WTC11 (cell line): Measurements from ENCODE around the gene PHACTR3. TPM values are rescaled to one million over a fixed set of nuclear protein-coding genes. Genes with fewer than 3 reads are reported as not detected.
"Not testable (repeated sequence)": the region's sequence is repeated elsewhere in the genome, so short reads cannot be mapped to it uniquely, and the experiment has no call there.

Source experiments
- ATAC-seq: fragments of 200-7000 bp; cut with Tn5 transposase; 2 replicates; pipeline ENCODE4 v1.10.0; 2021; ENCODE audit warnings: mild to moderate bottlenecking, moderate library complexity
- Bru-seq: library from RNA; stranded (reverse); fragments of 400-500 nt; gene quantifications from one replicate; lab custom pipeline; 2021; lab: Mats Ljungman, UMichigan
- CTCF ChIA-PET: fragments of 300-600 bp; sonication (Branson Sonifier 250); formaldehyde crosslinking; loops from one replicate; lab custom pipeline; 2021; ENCODE audit warnings: antibody characterized with exemption; lab: Charles Lee
- POLR2A ChIA-PET: fragments of 350-600 bp; sonication (Branson Sonifier 250); formaldehyde crosslinking; loops from one replicate; lab custom pipeline; 2021; ENCODE audit warnings: antibody characterized with exemption; lab: Charles Lee
- DNase-seq: peaks from one replicate; pipeline ENCODE4 v3.0.0; 2021; ENCODE audit warnings: low spot score
- H3K27ac Mint-ChIP-seq: 2 replicates; pipeline ENCODE4 v1.8.0; 2021; ENCODE audit warnings: mixed read lengths
- H3K27me3 Mint-ChIP-seq: 2 replicates; pipeline ENCODE4 v1.8.0; 2021; ENCODE audit warnings: low read depth, mild to moderate bottlenecking, moderate library complexity, mixed read lengths
- H3K36me3 Mint-ChIP-seq: 2 replicates; pipeline ENCODE4 v1.8.0; 2021; ENCODE audit warnings: mixed read lengths
- H3K4me1 Mint-ChIP-seq: 2 replicates; pipeline ENCODE4 v1.8.0; 2022; ENCODE audit warnings: mixed read lengths
- H3K4me3 Mint-ChIP-seq: 2 replicates; pipeline ENCODE4 v1.8.0; 2021; ENCODE audit warnings: mild to moderate bottlenecking, moderate library complexity, mixed read lengths
- H3K9me3 Mint-ChIP-seq: 2 replicates; pipeline ENCODE4 v1.8.0; 2021; ENCODE audit warnings: mixed read lengths
- ATF1 ChIP-seq: sonication (generic); formaldehyde crosslinking; IDR thresholded peaks from 2 replicates; pipeline ENCODE4 v1.8.1; 2023; ENCODE audit warnings: mild to moderate bottlenecking, moderate library complexity, missing genetic modification reagents
- ATF2 ChIP-seq: sonication (generic); formaldehyde crosslinking; IDR thresholded peaks from 2 replicates; pipeline ENCODE4 v1.8.1; 2022; ENCODE audit warnings: low read depth, missing genetic modification reagents, borderline replicate concordance
- ATF6 ChIP-seq: sonication (generic); formaldehyde crosslinking; IDR thresholded peaks from 2 replicates; pipeline ENCODE4 v1.8.1; 2023; ENCODE audit warnings: mild to moderate bottlenecking, missing genetic modification reagents
- CBFB ChIP-seq: sonication (generic); formaldehyde crosslinking; IDR thresholded peaks from 2 replicates; pipeline ENCODE4 v1.8.1; 2022; ENCODE audit warnings: mild to moderate bottlenecking, low read depth, missing genetic modification reagents
- FOXK1 ChIP-seq: sonication (generic); formaldehyde crosslinking; IDR thresholded peaks from 2 replicates; pipeline ENCODE4 v1.8.0; 2022; ENCODE audit warnings: mild to moderate bottlenecking, moderate library complexity, missing genetic modification reagents
- GTF2I ChIP-seq: fragments of 250-450 bp; sonication (Bioruptor Pico); conservative IDR thresholded peaks from 2 replicates; pipeline ENCODE4 v1.4.0; 2021; ENCODE audit warnings: mild to moderate bottlenecking
- MAX ChIP-seq: sonication (generic); formaldehyde crosslinking; IDR thresholded peaks from 2 replicates; pipeline ENCODE4 v1.8.0; 2022; ENCODE audit warnings: mild to moderate bottlenecking, missing genetic modification reagents
- RELA ChIP-seq: sonication (generic); formaldehyde crosslinking; IDR thresholded peaks from 2 replicates; pipeline ENCODE4 v1.8.1; 2022; ENCODE audit warnings: missing genetic modification reagents, mild to moderate bottlenecking, borderline replicate concordance
- TEAD1 ChIP-seq: sonication (generic); formaldehyde crosslinking; IDR thresholded peaks from 2 replicates; pipeline ENCODE4 v1.8.0; 2022; ENCODE audit warnings: mild to moderate bottlenecking, missing genetic modification reagents
- USF2 ChIP-seq: sonication (generic); formaldehyde crosslinking; IDR thresholded peaks from 2 replicates; pipeline ENCODE4 v1.8.1; 2023; ENCODE audit warnings: mild to moderate bottlenecking, missing genetic modification reagents, moderate library complexity
- ZMAT4 ChIP-seq: fragments of 250-450 bp; sonication (Bioruptor Pico); IDR thresholded peaks from 2 replicates; pipeline ENCODE4 v1.9.0; 2021; ENCODE audit warnings: mild to moderate bottlenecking
- ZNF121 ChIP-seq: sonication (generic); formaldehyde crosslinking; IDR thresholded peaks from 2 replicates; pipeline ENCODE4 v1.8.0; 2023; ENCODE audit warnings: missing genetic modification reagents
- ZNF138 ChIP-seq: sonication (generic); formaldehyde crosslinking; conservative IDR thresholded peaks from 2 replicates; pipeline ENCODE4 v1.8.1; 2022; ENCODE audit warnings: mild to moderate bottlenecking, moderate library complexity, missing genetic modification reagents
- ZNF219 ChIP-seq: sonication (generic); formaldehyde crosslinking; IDR thresholded peaks from 2 replicates; pipeline ENCODE4 v1.8.0; 2023; ENCODE audit warnings: missing genetic modification reagents, mild to moderate bottlenecking, borderline replicate concordance
- ZNF232 ChIP-seq: sonication (generic); formaldehyde crosslinking; IDR thresholded peaks from 2 replicates; pipeline ENCODE4 v1.8.0; 2022; ENCODE audit warnings: mild to moderate bottlenecking, missing genetic modification reagents
- ZNF425 ChIP-seq: fragments of 250-450 bp; sonication (Bioruptor Pico); conservative IDR thresholded peaks from 2 replicates; pipeline ENCODE4 v1.9.0; 2021; ENCODE audit warnings: mild to moderate bottlenecking
- long read RNA-seq, 3 experiments: library from RNA in 1 of 3; library from capped mRNA in 1 of 3; library from polyadenylated mRNA in 1 of 3; unstranded in 2 of 3; stranded (forward) in 1 of 3; transcript quantifications; one replicate each; pipeline ENCODE4 v2.0.0, GENCODE V29; 2021
- total RNA-seq: library from RNA; stranded (reverse); gene quantifications from 3 replicates; pipeline ENCODE4 v1.2.3, GENCODE V29; 2021

The PHACTR3 gene
- total RNA-seq (0.23 to 0.30 TPM (median 0.28 TPM) in 3 replicates), Bru-seq, nascent RNA (percentile 13 among the genes with signal in this experiment)
- long read RNA-seq, experiment 1, partial matches to known transcripts: 0 of 2 reads
- long read RNA-seq, experiment 1, other reads (novel, unspliced or antisense): 1 of 2 reads
- long read RNA-seq, experiment 2: 0 reads
- long read RNA-seq, experiment 3: 0 reads

GRCh38 chr20:59603781-59604541, at the start of gene PHACTR3:
Gene PHACTR3, plus strand, starts transcription at chr20:59604540. Its CDS starts 475 bp downstream, at chr20:59605015.
- Mint-ChIP-seq H3K9me3 (no peaks in the 10 kb centered on the region), H3K27ac (no peak within 1 kb of the TSS), H3K4me3 (peak within 1 kb of the TSS; percentile 55), H3K27me3 (peaks cover 97% of the 10 kb centered on the region), H3K4me1 (no peaks in the 10 kb centered on the region), H3K36me3 (no peaks in the 10 kb centered on the region)
- CTCF ChIA-PET: interaction anchor here (0.6 to 2.0 kb wide), 8 partner anchors 32 to 532 kb away, joined by 3 to 5 read pairs (median 4); no protein-coding TSS in a partner anchor
- TF ChIP-seq ZNF232 (CRISPR knock-in tag) (no peak), ZNF121 (CRISPR knock-in tag) (peak; percentile 15; the same call in 1 of the 2 replicates)
- POLR2A ChIA-PET: interaction anchor here (0.6 kb wide), 2 partner anchors 18 to 28 kb away, joined by 3 to 4 read pairs; no protein-coding TSS in a partner anchor
- ATAC-seq (peak; percentile 45), DNase-seq (peak; percentile 53)

GRCh38 chr20:59557733-59558529, 46.4 kb upstream of the PHACTR3 start:
- H3K36me3 Mint-ChIP-seq, ATAC-seq, CTCF ChIA-PET, DNase-seq, POLR2A ChIA-PET, H3K27ac Mint-ChIP-seq, H3K4me3 Mint-ChIP-seq, H3K9me3 Mint-ChIP-seq: not testable (repeated sequence)
- H3K4me1 Mint-ChIP-seq: peaks cover 11% of the 10 kb centered on the region
- peaks cover 32% of the 10 kb centered on the region for H3K27me3 Mint-ChIP-seq

GRCh38 chr20:59559024-59559817, 45.1 kb upstream of the PHACTR3 start:
- no peak overlapping the region for H3K27ac Mint-ChIP-seq
- H3K4me1 Mint-ChIP-seq: peaks cover 11% of the 10 kb centered on the region
- no peak overlapping the region for H3K4me3 Mint-ChIP-seq
- DNase-seq (no peak), ATAC-seq (no peak)
- peaks cover 25% of the 10 kb centered on the region for H3K27me3 Mint-ChIP-seq
- no peaks in the 10 kb centered on the region for H3K36me3 Mint-ChIP-seq
- CTCF ChIA-PET: interaction anchor here (1.8 to 3.2 kb wide), 3 partner anchors 8 to 20 kb away, joined by 14 to 43 read pairs (median 14); no protein-coding TSS in a partner anchor
- no peaks in the 10 kb centered on the region for H3K9me3 Mint-ChIP-seq
- TF ChIP-seq GTF2I (CRISPR knock-in tag): no peak
- TF ChIP-seq ZMAT4 (CRISPR knock-in tag): no peak
- no peak for TF ChIP-seq ZNF138 (CRISPR knock-in tag)
- TF ChIP-seq CBFB (CRISPR knock-in tag): no peak
- no peak for TF ChIP-seq TEAD1 (CRISPR knock-in tag)
- TF ChIP-seq ZNF121 (CRISPR knock-in tag): no peak
- POLR2A ChIA-PET: no interaction called here

GRCh38 chr20:59559863-59560262, 44.5 kb upstream of the PHACTR3 start:
- no peaks in the 10 kb centered on the region for H3K9me3 Mint-ChIP-seq
- H3K27me3 Mint-ChIP-seq: peaks cover 22% of the 10 kb centered on the region
- no peak overlapping the region for H3K27ac Mint-ChIP-seq
- ChIA-PET CTCF (interaction anchor here (0.5 to 3.2 kb wide), 8 partner anchors 8 to 67 kb away, joined by 3 to 43 read pairs (median 8); partner anchors contain the start of gene PHACTR3), POLR2A (no interaction called here)
- H3K4me3 Mint-ChIP-seq: no peak overlapping the region
- ATAC-seq (no peak), DNase-seq (no peak)
- no peaks in the 10 kb centered on the region for H3K36me3 Mint-ChIP-seq
- peaks cover 11% of the 10 kb centered on the region for H3K4me1 Mint-ChIP-seq
- TF ChIP-seq FOXK1 (CRISPR knock-in tag) (no peak), ZNF425 (CRISPR knock-in tag) (no peak), ZNF219 (CRISPR knock-in tag) (no peak), RELA (no peak), USF2 (CRISPR knock-in tag) (no peak), ATF6 (CRISPR knock-in tag) (no peak), ATF2 (CRISPR knock-in tag) (no peak), ATF1 (CRISPR knock-in tag) (no peak), MAX (no peak)
